Middle frontal gyrus (tissue), 1 donor: ENCODE results near the gene GSTCD.

Experiments
- DNase-seq: peaks from one replicate; pipeline ENCODE4 v3.0.0-alpha.2; 2015; ENCODE audit warnings: low spot score; ENCODE audit errors: extremely low spot score

Gene GSTCD

DNA sequence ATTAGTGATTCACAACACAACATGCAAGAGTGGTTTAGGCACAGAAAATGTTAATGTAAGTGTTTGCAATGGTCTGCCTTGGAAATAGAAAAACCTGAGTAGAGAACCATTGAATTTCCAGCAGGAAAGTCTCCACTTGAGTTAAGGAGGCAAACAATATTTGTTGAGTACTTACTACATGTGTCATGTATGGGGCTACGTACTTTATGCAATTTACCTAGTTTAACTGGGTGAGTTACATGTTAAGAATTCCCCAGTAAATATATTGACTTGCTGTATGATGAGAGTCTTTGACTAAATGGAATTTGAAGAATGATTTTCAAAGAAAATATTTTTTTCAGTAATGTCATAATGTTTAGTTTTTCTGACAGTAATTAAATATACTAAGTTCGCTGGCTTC lies 178.9 kb downstream of the GSTCD start:
- no peak for DNase-seq

DNA sequence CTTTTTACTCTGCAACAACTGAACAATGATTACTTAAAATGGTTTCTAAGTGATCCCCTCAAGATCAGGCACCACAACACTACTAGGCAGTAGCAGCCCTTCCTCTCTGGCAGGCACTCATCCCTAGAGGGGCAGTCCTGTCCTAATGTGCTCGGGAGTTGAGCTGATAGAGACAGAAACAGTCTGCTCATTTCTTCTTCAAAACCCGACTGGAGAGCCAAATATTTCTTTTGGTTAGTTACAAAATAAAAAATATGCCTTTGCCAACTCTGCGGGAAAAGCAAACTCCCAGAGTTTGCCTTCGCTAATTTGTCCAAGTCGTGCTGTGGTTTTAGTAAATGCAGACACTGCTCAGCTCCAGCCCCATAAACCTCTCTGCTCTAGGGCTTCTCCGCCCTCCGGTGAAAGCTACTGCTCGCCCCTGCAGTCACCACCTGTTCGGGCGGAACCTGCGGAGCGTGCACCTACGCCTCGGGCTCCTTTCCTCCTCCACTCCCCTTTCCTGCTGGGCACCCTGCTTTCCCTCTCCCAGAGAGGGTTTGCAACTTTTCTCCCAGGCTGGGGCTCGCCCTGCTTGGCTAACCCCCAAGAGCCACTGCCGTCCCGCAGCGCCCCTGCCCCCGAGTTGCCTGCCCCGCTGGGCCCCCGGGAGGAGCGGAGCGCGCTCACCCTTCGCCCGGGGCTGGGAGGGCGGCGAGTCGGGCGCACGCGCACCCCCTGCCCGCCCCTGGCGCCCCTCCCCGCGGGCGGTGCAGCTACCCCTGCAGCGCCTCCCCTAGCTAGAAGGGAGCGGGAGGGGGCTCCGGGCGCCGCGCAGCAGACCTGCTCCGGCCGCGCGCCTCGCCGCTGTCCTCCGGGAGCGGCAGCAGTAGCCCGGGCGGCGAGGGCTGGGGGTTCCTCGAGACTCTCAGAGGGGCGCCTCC lies 186.3 kb downstream of the GSTCD start, which contains the start of gene NPNT:
Gene NPNT, plus strand, starts transcription at position 812 of the 923 bp plus-strand sequence. CDS start 182 bp downstream, outside the sequence.
- DNase-seq: no peak

DNA sequence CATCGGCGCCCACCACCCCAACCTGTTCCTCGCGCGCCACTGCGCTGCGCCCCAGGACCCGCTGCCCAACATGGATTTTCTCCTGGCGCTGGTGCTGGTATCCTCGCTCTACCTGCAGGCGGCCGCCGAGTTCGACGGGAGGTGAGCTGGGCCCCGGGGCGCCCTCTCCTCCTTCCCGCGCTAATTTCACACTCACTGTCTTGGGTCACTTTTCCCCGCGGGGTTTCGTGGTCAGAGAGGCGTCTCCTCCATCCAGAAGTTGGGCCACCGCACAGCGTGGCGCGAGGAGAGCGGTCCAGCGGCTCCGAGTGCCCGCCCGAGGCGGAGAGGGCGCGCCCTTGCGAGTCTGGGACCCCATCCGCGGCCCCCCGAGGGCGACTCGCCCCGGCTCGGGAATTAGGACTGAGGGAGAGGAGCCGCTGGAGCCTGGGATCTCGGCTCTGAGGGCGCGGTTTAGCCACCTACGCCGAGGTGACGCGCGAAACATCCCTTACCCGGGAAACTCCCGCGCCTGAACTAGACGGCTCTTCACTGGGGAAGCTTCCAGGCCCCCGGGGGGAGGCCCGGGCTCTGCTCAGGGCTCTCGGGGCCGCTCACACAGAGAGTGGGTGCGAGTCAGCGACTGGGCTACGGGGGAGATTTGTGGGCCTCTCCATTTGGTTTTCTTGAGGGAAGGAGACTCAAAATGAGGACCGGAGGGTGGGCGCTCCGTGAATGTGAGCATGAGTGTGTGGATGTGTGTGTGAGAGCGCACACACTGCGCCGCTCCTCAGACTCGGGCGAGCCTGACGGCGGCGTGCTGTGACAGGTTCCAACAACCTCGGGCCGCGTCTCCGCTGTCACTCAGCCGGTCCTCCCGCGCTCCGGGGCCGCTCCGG lies 187.2 kb downstream of the GSTCD start:
- no peak for DNase-seq

DNA sequence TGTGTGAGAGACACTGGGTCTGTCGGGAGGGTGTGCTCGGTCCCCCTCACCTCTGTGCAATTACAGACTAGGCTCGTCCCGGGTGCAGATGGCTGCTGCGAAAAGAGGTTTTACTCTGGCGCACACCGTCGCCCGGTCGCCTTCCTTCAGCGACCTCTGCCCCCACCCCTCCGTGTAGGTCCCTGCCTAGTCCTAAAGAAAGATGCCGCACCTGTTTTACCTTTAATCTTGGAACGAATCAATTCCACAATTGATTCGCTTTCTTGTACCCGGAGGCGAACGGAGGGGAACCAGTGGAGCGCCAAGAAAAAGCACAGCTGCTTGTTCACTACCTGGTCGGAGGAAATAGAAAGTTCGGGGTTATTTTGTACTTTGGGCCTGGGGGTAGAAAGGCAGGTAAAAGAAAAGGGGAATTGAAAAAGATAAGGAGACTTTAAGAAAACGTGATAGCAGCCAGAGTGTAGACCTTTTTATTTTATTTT lies 187.9 kb downstream of the GSTCD start:
- no peak for DNase-seq
